Coronary artery (tissue), 2 donors: ENCODE results near the gene FGF19.

Experiments
- DNase-seq: peaks from one replicate; pipeline ENCODE4 v3.0.0-alpha.2; 2017; ENCODE audit warnings: low spot score
- H3K27ac ChIP-seq, 2 donors: fragments of 200-600 bp; sonication (generic); one replicate each; pipeline ENCODE4 v1.5.1; 2016 to 2019
- H3K4me3 ChIP-seq: fragments of 200-600 bp; sonication (generic); 2 replicates; pipeline ENCODE4 v1.5.1; 2016; ENCODE audit warnings: mild to moderate bottlenecking, moderate library complexity
- CTCF ChIP-seq: fragments of 200-600 bp; sonication (generic); IDR thresholded peaks from one replicate; pipeline ENCODE4 v1.5.1; 2019; ENCODE audit warnings: antibody characterized with exemption

Gene FGF19

DNA sequence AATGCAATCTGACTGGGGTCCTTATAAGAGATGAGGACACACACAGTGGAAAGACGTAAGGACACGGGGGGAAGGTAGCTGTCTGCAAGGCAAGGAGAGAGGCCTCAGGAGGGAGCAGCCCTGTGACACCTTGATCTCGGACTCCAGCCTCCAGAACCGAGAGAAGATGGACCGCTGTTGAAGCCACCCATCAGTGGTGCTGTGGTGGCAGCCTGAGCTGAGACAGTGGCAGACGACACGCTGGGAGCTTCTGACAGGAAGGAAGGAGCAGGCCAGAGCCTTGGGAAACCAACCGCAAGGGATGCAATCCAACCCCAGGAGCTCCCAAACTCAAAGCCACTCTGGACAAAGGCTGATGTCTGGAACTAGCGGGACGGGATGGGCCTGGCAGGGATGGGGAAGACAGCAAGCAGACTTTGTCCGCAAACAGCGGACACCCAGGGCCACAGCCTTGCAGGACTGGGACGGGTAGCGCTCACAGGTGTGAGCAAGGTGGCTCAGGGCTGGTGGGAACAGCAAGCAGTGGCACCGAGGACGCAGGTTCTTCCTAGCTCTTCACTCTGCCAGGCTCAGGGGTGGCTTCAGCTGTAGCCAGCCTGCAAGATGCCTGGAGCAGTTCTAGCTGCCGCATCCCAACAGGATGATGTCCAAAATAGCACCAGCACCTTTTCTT, 39.6 kb downstream of the FGF19 start:
- no peak for TF ChIP-seq CTCF
- DNase-seq: no peak
- no peak overlapping the region for H3K4me3 ChIP-seq
- H3K27ac ChIP-seq: no peak overlapping the region

GRCh38 chr11:69663326-69663725, 40.5 kb downstream of the FGF19 start:
- no peak for DNase-seq

GRCh38 chr11:69662806-69663205, 41.0 kb downstream of the FGF19 start:
- no peak for DNase-seq

More at GRCh38 chr11:69663326-69663725, 40.5 kb downstream of the FGF19 start:
- H3K4me3 ChIP-seq: no peak overlapping the region
- TF ChIP-seq CTCF: no peak
- H3K27ac ChIP-seq: no peak overlapping the region

DNA sequence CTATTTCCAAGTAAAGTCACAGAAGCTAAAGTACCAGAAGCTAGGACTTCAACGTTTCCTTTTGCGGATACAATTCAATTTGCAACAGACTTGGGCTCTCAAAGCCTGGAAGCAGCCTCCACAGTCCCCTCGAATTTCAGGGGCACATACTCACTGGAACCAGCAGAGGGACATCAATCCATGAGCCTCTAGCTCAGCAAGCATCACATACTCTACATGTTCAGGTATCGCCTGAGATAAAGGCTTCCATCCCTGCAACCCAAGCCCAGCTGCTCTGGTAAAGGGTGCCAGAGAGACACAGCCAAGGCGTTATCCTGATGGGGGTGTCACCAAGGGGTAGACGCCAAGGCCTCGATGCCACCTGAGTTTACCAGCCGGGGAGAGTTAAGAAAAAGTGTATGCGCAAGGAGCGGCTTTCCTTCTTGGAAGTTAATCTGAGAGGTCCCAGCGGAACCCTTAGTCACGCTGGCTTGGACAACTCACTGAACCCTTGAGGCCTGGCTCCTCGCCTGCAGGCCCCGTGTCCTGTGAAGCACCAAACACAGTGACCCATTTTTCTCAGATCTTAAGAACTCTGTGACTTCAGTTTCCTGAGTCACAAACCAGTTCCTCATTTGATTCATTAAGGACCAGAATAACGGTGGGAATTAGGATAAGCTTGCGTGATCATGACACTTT, 41.7 kb downstream of the FGF19 start:
- no peak overlapping the region for H3K27ac ChIP-seq

More at GRCh38 chr11:69662806-69663205, 41.0 kb downstream of the FGF19 start:
- no peak overlapping the region for H3K27ac ChIP-seq
- no peak overlapping the region for H3K4me3 ChIP-seq
- TF ChIP-seq CTCF: no peak

DNA sequence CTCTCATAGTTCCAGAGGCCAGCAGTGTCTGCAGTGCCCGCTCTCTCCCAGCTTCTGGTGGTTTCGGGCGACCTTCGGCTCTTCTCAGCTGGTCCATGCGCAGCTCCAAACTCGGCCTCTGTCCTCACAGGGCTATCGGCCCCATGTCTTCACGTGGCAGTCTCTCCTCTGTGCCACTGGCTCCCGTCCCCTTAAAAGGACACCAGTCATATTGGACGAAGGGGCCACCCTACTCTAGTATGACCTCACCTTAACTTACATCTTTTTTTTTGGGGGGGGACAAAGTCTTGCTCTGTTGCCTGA, 42.5 kb downstream of the FGF19 start:
- no peak for DNase-seq

More for the DNA sequence above, 41.7 kb downstream of the FGF19 start:
- DNase-seq: no peak
- H3K4me3 ChIP-seq: no peak overlapping the region
- no peak for TF ChIP-seq CTCF

GRCh38 chr11:69660001-69660500, 43.8 kb downstream of the FGF19 start:
- no peak overlapping the region for H3K27ac ChIP-seq
- no peak for DNase-seq
- H3K4me3 ChIP-seq: no peak overlapping the region
- no peak for TF ChIP-seq CTCF

More for the DNA sequence above, 42.5 kb downstream of the FGF19 start:
- TF ChIP-seq CTCF: no peak
- Histone ChIP-seq H3K4me3 (no peak overlapping the region), H3K27ac (no peak overlapping the region)

DNA sequence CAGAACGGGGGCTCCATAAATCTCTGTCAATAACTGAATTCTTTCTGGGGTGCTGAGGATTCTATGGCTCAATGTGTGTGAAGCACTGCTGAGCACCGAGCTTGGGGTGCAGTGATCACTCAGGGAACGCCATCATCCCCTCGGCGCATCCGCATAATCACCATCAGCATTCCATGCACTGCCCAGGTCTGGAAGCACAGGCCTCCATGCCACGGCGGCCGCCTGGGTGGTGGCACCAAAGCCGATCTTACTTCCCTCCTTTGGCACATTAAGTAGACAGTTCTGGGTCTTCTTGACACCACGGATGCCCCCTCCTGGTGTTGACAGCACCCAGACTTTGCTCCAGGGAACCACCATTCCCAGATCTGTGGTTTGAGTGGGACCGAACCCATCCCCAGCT, 44.2 kb downstream of the FGF19 start:
- no peak for DNase-seq
- Histone ChIP-seq H3K27ac (no peak overlapping the region), H3K4me3 (no peak overlapping the region)
- no peak for TF ChIP-seq CTCF
